Measurements from ENCODE around the gene THBS1.

Gene THBS1

GRCh38 chr15:39643727-39644126, 62.8 kb downstream of the THBS1 start:
- DNase-seq (ENCODE audit: insufficient read length, low spot score) (no peak), FAIRE-seq (no peak)
- no peak for TF ChIP-seq CTCF (IDR thresholded peaks at IDR 0.05; ENCODE audit: insufficient read depth, missing control alignments)

GRCh38 chr15:39644136-39644535, 63.3 kb downstream of the THBS1 start:
- TF ChIP-seq CTCF (IDR thresholded peaks at IDR 0.05; ENCODE audit: insufficient read depth, missing control alignments), result no peak
- no peak for DNase-seq (ENCODE audit: insufficient read length, low spot score)
- no peak for FAIRE-seq

- no peak for FAIRE-seq
- DNase-seq (ENCODE audit: insufficient read length, low spot score), result no peak
These were observed 64.5 kb downstream of the THBS1 start for GRCh38 chr15:39645138-39645975.

GRCh38 chr15:39645976-39646257, 65.0 kb downstream of the THBS1 start:
- FAIRE-seq (no peak), DNase-seq (ENCODE audit: insufficient read length, low spot score) (no peak)
- TF ChIP-seq CTCF (IDR thresholded peaks at IDR 0.05; ENCODE audit: insufficient read depth, missing control alignments), result no peak

More at GRCh38 chr15:39645138-39645975, 64.5 kb downstream of the THBS1 start:
- no peak for TF ChIP-seq CTCF (IDR thresholded peaks at IDR 0.05; ENCODE audit: insufficient read depth, missing control alignments)

- DNase-seq (ENCODE audit: insufficient read length, low spot score), result no peak
- TF ChIP-seq CTCF (IDR thresholded peaks at IDR 0.05; ENCODE audit: insufficient read depth, missing control alignments), result no peak
- FAIRE-seq, result no peak
These were observed 65.5 kb downstream of the THBS1 start for GRCh38 chr15:39646425-39646824.
